Spleen (tissue), 7 donors: ENCODE results near the gene GADD45GIP1.

Experiments used
- CTCF ChIP-seq, 11 experiments: fragments of 200-600 bp in 7 of 11; fragments of 450-650 bp in 4 of 11; sonication (generic) in 4 of 11; IDR thresholded peaks in 8 of 11; conservative IDR thresholded peaks in 3 of 11; 1 replicate in 7 of 11; 2 replicates in 4 of 11; pipeline versions ENCODE4 v1.4.0 to v1.8.0; 2016 to 2021; ENCODE audit warnings: antibody characterized with exemption in 11 of 11, inconsistent platforms in 4 of 11, mild to moderate bottlenecking in 1 of 11
- POLR2A ChIP-seq, 3 donors: fragments of 450-650 bp; IDR thresholded peaks; one replicate each; pipeline ENCODE4 v1.5.1; 2017; ENCODE audit warnings: antibody characterized with exemption in 3 of 3, mild to moderate bottlenecking in 1 of 3
- POLR2AphosphoS5 ChIP-seq, 3 donors: sonication (generic); formaldehyde crosslinking; IDR thresholded peaks; one replicate each; pipeline ENCODE4 v1.5.1; 2017; ENCODE audit warnings: antibody characterized with exemption in 3 of 3
- donor health status: DM: no; HTN: no; CAD: no; lungs with moderate emphysema.
- donor health status: DM: no; HTN: no; CAD: no.
- donor health status: DM: no; HTN: no; CAD: no.

GRCh38 chr19:12954612-12954962 lies 2.4 kb downstream of the GADD45GIP1 start:
- TF ChIP-seq CTCF (IDR thresholded peaks at IDR 0.05 in 8 of 11, conservative IDR thresholded peaks at IDR 0.05 in 3 of 11) (no peak), POLR2AphosphoS5 (IDR thresholded peaks at IDR 0.05) (no peak), POLR2A (IDR thresholded peaks at IDR 0.05) (no peak)
